NK-92 (cell line): ENCODE data around the gene SMOC2.

Experiments used
- DNase-seq: peaks from one replicate; lab custom pipeline; 2025; ENCODE audit not compliant: unreplicated experiment; lab: John Stamatoyannopoulos, UW

SMOC2 gene

DNA sequence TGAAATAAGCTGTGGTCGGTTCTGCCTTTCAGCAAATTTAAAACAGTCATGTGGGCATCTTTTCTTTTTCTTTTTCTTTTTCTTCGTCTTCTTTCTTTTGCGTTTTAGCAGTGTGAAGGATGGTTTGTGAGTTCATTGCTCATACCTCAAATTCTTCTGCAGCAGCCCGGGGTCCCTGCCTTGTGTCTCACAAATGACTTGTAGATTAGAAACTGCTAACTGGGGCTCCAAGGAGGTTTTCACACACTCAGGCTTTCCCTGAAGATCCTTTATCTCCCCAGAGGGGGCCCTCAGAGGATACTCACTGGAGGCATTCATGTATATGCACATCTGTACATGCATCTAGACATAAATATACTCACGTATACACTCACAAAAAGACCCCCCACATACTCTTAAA is 1.7 kb downstream of the SMOC2 start:
- no peak for DNase-seq

- DNase-seq, result no peak
These were observed 6.3 kb downstream of the SMOC2 start for GRCh38 chr6:168447282-168447681.

DNA sequence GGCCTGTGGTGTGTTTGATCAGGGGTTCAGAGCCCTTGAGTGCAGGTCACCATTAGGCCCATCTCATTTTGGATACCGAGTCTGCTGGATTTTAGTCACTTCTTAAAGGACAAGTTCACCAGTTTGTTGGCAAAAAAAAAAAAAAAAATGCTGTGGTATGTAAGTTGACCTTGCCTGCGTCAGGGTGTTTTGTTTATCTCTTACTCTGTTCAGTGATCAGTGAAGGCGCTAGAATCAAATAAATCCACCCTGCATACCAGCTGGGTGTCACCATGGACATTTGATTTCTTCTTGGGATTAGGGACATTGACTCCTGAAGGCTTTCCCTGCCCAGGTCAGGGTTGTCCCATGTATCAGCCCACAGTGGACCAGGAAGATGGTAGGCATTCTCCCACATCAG is 6.7 kb downstream of the SMOC2 start:
- DNase-seq, result no peak

GRCh38 chr6:168448243-168448855 is 7.4 kb downstream of the SMOC2 start:
- DNase-seq, result no peak

- DNase-seq, result no peak
These were observed 9.9 kb downstream of the SMOC2 start for GRCh38 chr6:168450917-168451316.

DNA sequence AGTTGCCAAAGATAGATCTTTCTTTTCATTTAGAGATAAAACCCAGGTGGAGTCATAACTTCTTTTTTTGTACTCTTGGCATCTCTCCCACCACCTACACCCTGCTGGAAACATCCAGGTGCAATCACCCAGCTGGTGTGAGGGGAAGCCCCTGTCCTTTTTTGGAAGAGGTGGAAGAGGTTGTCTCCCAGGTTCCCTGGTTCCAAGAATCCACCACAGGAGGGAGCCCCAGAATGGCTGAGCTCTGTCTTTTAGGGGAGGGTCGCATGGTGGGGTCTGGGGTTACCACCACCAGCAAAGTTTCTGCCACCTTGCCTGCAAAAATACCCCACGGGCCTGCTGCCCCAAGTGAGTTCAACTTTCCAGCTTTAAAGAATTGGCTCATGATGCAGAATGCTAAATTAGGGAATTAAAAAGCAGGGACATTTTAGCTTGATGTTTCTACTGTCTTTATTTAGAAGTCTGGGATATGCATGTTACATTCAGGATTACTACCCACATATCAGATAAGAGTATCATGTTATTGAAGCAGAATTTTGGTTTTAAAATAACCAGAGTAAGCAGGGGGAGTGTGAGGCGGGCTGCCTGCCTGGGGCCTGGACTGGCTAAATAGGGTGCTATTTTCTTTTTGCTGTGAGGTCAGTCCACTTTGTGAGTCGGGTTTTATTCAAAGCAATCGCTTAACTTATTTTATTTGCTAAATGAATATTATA is 11.0 kb downstream of the SMOC2 start:
- no peak for DNase-seq

- DNase-seq, result no peak
These were observed 11.8 kb downstream of the SMOC2 start for GRCh38 chr6:168452685-168453377.

- no peak for DNase-seq
These were observed 15.0 kb downstream of the SMOC2 start for GRCh38 chr6:168455847-168456530.

DNA sequence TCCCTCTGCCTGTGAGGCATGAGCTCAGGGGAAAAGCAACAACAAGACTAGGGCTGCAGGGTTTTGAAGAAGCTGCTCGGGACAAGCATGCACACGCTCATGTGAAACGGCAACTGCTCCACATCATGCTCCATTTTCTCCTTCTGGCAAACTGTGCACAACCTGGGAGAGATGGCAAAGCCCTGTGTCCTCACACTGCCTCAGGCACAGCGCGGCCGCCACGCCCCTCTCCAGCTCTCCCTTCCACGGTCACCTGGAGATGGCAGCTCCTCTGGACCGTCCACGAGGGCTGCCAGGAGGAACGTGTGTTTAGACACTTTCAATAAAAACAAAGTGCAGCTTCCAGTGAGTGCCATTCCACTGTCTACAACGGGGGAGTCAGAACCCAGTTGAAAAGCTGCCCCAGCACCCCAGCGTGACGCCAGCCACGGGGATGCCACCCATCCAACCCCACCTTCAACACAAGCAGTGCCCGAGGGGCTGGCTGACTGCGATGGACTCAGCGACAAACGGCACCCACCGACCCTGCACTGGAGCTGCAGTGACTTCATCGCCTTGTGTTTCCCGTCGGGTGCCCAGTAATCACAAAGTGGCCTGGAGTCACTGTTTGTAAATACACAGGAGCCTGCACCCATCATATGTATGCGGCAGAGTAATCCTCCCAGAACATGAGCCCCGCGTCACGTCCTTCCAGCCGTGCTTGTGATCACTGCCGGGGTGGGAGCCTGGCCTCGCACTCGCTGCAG is 16.1 kb downstream of the SMOC2 start:
- DNase-seq, result no peak

- DNase-seq, result no peak
These were observed 16.6 kb downstream of the SMOC2 start for GRCh38 chr6:168457653-168457934.

- no peak for DNase-seq
These were observed 17.1 kb downstream of the SMOC2 start for GRCh38 chr6:168458101-168458500.

DNA sequence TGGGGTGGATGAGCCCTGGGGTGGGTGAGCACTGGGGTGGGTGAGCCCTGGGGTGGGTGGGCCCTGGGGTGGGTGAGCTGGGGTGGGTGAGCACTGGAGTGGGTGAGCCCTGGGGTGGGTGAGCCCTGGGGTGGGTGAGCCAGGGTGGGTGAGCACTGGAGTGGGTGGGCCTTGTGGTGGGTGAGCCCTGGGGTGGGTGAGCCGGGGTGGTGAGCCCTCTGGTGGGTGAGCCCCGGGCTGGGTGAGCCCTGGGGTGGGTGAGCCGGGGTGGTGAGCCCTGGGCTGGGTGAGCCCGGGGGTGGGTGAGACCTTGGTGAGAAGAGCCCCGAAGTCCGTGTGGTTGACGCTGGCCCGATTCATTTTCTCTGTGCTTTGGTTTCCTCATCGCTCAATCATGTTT is 18.6 kb downstream of the SMOC2 start:
- no peak for DNase-seq

DNA sequence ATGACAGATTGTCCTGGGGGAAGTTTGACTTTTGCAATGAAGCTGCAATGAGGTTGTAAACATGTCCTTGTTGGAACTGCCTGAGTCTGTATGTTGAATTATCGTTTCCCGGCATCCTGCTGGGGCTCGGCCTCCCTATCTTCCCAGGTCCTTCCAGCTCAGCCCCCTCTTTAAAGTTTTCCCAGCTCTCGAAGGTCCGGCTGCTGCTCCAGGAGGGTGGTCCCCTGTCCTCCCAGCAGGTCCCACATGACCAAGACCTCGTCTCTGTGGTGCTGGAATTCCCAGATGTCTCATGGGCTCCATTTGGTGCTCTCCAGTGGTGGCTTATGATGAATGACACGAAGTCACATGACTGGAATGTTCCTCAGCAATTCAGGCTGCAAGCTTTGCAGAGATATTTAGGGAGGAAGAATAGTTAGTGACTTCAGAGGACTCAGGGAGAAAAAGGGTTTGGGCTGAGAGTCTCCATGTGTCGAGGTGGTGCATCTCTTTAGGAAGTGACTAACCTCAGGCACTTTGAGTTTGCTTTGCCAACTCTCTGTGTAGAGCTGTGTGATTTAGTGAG is 21.4 kb downstream of the SMOC2 start:
- DNase-seq, result no peak

DNA sequence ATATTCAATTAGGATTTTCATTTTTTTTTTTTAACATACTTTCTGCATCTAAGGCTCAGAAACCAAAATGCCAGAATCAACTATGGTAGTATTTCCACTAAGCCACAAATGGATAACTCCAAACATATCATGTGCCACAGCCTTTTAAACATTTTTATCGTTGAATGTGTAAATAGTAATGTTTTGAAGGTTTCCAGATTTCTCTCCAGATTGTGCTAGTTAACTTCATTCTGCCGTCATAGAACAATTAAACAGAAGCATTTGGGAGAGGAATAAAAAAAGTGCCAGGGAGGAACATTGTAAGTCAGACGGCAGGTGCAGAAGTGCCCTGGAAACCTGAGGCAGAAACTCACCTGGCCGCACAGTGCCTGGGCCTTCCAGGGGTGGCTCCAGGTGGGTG is 23.6 kb downstream of the SMOC2 start:
- no peak for DNase-seq

DNA sequence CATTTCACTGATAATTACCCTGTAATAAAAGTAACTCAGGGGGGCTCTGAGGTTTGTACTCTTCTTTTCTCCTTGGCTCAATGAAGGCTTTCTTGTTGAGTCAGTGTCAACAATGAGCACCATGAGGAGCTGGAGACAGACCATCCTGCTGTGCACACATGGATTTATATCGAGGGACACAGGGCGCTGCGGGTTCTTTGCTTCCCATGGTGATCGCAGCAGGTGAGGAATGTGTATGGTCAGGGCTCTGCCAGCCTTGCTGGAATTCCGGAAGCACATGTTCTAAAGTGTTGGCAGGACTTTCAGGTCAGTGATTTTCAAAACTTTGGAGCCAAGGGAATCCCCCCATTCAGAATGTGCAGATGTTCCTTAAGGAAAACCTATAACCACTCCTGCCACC is 27.1 kb downstream of the SMOC2 start:
- no peak for DNase-seq

- no peak for DNase-seq
These were observed 28.5 kb downstream of the SMOC2 start for GRCh38 chr6:168469521-168469920.

DNA sequence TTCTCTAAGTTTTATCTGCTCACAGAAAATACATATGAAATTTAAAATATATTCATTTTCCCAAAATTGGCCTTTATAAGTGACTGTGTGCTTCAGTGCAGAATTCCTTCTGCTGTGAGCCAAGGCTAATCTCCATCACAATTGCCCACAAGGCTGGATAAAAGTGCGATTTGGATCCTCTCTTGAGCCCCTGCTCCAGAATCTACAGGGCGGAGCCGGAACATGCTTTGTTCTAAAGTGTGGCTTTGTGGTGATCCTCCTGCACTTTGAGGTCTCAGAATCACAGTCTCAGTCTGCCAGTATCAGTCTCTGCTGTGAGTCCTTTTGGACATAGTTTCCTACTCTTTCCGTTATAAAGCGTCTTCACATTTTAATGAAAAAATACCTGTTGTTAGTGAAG is 28.9 kb downstream of the SMOC2 start:
- no peak for DNase-seq

- DNase-seq, result no peak
These were observed 31.4 kb downstream of the SMOC2 start for GRCh38 chr6:168472363-168472762.

DNA sequence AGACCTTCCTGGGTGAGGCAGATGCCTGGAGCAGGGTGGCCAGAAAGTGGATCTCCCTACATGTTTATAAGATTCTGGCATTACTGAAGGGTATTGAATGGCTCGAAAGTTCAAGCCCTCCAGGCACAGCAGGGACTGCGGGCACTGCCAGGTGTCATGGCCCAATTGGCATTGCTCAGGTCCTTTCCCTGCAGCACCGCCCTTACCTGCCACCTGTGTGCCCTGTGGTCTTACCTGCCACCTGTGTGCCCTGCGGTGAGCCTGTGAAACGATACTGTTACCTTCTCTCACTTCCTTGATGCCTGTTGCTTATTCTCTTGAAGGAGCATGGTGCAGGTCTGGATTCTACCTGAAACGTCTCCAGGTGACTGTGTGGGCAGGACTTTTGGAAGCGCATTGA is 32.2 kb downstream of the SMOC2 start:
- DNase-seq, result no peak

DNA sequence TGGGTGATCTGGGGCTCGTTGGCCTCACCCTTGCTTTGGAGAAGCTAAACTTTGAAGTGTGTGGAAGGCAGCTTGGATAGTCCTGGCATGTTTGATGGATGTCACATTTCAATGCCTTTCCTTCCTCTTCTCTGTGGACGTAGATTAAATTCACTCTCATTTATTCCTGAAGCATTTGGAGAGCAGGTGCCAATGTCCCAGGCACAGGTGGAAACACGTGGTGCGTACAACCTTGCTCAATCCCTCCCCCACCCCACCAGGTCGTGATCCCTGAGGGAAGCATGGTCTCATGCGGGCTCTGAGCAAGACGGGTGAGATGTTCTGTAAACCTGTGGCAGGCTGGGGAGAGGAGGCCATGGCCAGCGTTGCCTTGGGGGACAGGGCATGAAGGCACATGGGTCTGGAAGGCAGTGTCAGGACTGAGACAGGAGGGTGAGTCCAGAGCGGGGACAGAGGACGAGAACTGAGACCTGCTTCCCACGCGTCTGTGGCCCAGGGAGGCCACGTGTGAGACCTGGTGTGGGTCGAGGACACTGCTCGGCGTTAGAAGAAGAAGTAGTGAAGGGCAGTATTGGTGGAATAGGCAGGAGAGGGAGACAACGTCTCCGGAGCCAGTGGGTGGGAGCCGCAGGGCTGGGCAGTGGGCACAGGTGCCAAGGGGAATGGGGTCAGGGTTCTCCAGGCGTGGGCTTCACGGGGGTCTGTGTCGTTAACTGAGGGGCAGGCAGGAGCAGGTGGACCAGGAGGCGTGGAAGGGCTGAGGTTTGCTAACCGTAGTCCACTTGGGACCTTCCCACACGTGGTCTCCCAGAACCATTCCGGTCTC is 34.4 kb downstream of the SMOC2 start:
- DNase-seq, result no peak
